ENCODE results near the gene H2AZ2.

Gene H2AZ2

DNA sequence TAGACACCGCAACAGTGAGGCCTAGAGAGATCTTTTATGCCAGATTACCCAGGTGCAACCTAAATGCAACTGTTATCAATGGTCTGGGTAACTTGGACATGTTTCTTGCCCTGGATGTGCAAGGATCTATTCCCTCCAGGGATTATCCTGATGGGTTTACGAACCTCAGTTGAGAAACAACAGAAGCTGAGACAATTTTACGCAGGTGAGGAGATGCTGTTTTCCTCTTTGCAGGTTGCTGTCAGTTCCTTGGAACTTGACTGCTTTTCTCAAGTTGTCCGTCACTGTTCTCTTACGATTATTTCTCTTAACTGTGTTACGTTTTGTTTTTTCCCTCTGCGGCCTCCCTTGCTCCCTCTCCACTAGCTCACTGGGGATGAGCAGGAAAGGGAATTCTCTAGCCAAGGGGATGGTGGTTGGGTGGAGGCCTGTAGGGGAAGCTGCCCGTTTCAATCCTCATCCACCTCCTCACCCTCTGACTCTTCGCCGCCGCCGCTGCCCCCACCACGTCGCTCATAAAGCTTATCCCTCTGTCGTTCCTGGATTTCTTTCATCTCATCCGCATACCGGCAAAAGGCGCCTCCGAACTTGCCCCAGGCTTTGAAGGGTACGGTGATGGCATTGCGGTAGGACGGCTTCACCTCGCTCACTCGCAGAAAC, 36.2 kb upstream of the H2AZ2 start:
- POLR2A ChIA-PET = interaction anchor here (0.6 to 1.9 kb wide), 8 partner anchors 10 to 303 kb away, joined by 3 to 5 read pairs (median 3); partner anchors contain the start of gene H2AZ2
- H3K4me3 ChIP-seq (ENCODE audit: low read depth, low read length) = peak overlapping the region; percentile 81
- CTCF ChIA-PET = interaction anchor here (0.8 to 2.4 kb wide), 5 partner anchors 11 to 297 kb away, joined by 3 to 10 read pairs (median 5); no protein-coding TSS in a partner anchor
- no peak for DNase-seq (ENCODE audit: low read depth, low spot score)
- no peak for TF ChIP-seq CTCF (IDR thresholded peaks at IDR 0.05; ENCODE audit: insufficient read depth, low read length, missing control alignments)

- H3K4me3 ChIP-seq (ENCODE audit: low read depth, low read length) = peak overlapping the region; percentile 81
- no peak for TF ChIP-seq CTCF (IDR thresholded peaks at IDR 0.05; ENCODE audit: insufficient read depth, low read length, missing control alignments)
- ChIA-PET POLR2A (interaction anchor here (0.6 to 2.2 kb wide), 2 partner anchors 33 to 1605 kb away, joined by 5 to 7 read pairs; no protein-coding TSS in a partner anchor), CTCF (interaction anchor here (1.3 to 3.4 kb wide), 5 partner anchors 15 to 253 kb away, joined by 3 to 16 read pairs (median 9); partner anchors contain the start of gene H2AZ2)
- no peak for DNase-seq (ENCODE audit: low read depth, low spot score)
These were observed 35.0 kb upstream of the H2AZ2 start for GRCh38 chr7:44882899-44883298.

GRCh38 chr7:44881610-44882009, 33.7 kb upstream of the H2AZ2 start:
- peak overlapping the region; percentile 81 for H3K4me3 ChIP-seq (ENCODE audit: low read depth, low read length)
- peak; percentile 57 for DNase-seq (ENCODE audit: low read depth, low spot score)
- TF ChIP-seq CTCF (IDR thresholded peaks at IDR 0.05; ENCODE audit: insufficient read depth, low read length, missing control alignments) = no peak
- ChIA-PET POLR2A (interaction anchor here (0.6 to 2.2 kb wide), 6 partner anchors 9 to 308 kb away, joined by 3 to 6 read pairs (median 4); partner anchors contain the start of gene DDX56), CTCF (interaction anchor here (0.7 to 3.4 kb wide), 10 partner anchors 14 to 295 kb away, joined by 3 to 16 read pairs (median 4); partner anchors contain the start of gene H2AZ2)

GRCh38 chr7:44881066-44881600, 33.2 kb upstream of the H2AZ2 start:
- DNase-seq (ENCODE audit: low read depth, low spot score) = no peak
- TF ChIP-seq CTCF (IDR thresholded peaks at IDR 0.05; ENCODE audit: insufficient read depth, low read length, missing control alignments) = no peak
- ChIA-PET POLR2A (interaction anchor here (0.6 to 1.6 kb wide), 5 partner anchors 9 to 307 kb away, joined by 3 to 6 read pairs (median 3); partner anchors contain the start of gene DDX56), CTCF (interaction anchor here (0.7 to 3.4 kb wide), 11 partner anchors 14 to 295 kb away, joined by 3 to 16 read pairs (median 4); partner anchors contain the start of gene H2AZ2)
- peak overlapping the region; percentile 39 for H3K4me3 ChIP-seq (ENCODE audit: low read depth, low read length)

GRCh38 chr7:44880317-44881018, 32.6 kb upstream of the H2AZ2 start:
- no peak for DNase-seq (ENCODE audit: low read depth, low spot score)
- ChIA-PET POLR2A (interaction anchor here (1.2 to 1.6 kb wide), 2 partner anchors 83 to 307 kb away, joined by 3 to 6 read pairs; partner anchors contain the start of gene DDX56), CTCF (interaction anchor here (0.7 to 3.4 kb wide), 5 partner anchors 13 to 257 kb away, joined by 3 to 16 read pairs (median 9); partner anchors contain the start of gene H2AZ2)
- TF ChIP-seq CTCF (IDR thresholded peaks at IDR 0.05; ENCODE audit: insufficient read depth, low read length, missing control alignments) = no peak
- H3K4me3 ChIP-seq (ENCODE audit: low read depth, low read length) = peak overlapping the region; percentile 39
